Measurements from ENCODE around the gene CD180.
"Not testable (repeated sequence)": the region's sequence is repeated elsewhere in the genome, so short reads cannot be mapped to it uniquely, and the experiment has no call there.

CD180 gene

DNA sequence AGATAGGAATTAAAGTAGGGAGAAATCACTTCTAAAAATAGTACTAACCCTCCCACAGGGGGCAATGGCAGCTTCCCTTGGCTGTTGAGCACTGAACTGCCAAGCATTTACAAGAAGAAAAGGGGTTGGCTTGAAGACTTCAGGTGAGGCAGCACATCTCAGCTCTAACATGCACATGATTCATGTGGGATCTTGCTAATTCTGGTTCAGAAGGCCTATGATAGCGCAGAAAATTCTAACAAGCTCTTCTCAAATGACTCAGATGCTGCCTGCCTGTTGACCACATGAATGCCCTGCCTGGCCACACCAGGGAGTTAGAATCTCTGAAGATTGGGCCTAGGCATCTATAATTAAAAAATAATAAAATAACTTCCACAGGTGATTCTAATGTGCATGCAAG lies 22.6 kb downstream of the CD180 start:
- no peak overlapping the region for H3K27ac ChIP-seq (ENCODE audit: poor library complexity, severe bottlenecking)
- H3K36me3 ChIP-seq (ENCODE audit: low read depth) = 0 out of 2 replicates have a peak, but pooled peaks cover 4% of the 10 kb centered on the region
- TF ChIP-seq, protein P1, sequence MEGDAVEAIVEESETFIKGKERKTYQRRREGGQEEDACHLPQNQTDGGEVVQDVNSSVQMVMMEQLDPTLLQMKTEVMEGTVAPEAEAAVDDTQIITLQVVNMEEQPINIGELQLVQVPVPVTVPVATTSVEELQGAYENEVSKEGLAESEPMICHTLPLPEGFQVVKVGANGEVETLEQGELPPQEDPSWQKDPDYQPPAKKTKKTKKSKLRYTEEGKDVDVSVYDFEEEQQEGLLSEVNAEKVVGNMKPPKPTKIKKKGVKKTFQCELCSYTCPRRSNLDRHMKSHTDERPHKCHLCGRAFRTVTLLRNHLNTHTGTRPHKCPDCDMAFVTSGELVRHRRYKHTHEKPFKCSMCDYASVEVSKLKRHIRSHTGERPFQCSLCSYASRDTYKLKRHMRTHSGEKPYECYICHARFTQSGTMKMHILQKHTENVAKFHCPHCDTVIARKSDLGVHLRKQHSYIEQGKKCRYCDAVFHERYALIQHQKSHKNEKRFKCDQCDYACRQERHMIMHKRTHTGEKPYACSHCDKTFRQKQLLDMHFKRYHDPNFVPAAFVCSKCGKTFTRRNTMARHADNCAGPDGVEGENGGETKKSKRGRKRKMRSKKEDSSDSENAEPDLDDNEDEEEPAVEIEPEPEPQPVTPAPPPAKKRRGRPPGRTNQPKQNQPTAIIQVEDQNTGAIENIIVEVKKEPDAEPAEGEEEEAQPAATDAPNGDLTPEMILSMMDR (IDR thresholded peaks at IDR 0.05; ENCODE audit: poor library complexity, severe bottlenecking) = no peak
- no peaks in the 10 kb centered on the region for H3K9me3 ChIP-seq (ENCODE audit: severe bottlenecking)
- no peak overlapping the region for H3K4me3 ChIP-seq (ENCODE audit: severe bottlenecking)
- DNase-seq (ENCODE audit: low spot score) (no peak), ATAC-seq (ENCODE audit: low read depth) (peak; percentile 41; the same call in 1 of the 3 replicates)
- no peaks in the 10 kb centered on the region for H3K27me3 ChIP-seq (ENCODE audit: insufficient read depth, poor library complexity, severe bottlenecking)
- no peaks in the 10 kb centered on the region for H3K4me1 ChIP-seq (ENCODE audit: insufficient read depth, poor library complexity, severe bottlenecking)

DNA sequence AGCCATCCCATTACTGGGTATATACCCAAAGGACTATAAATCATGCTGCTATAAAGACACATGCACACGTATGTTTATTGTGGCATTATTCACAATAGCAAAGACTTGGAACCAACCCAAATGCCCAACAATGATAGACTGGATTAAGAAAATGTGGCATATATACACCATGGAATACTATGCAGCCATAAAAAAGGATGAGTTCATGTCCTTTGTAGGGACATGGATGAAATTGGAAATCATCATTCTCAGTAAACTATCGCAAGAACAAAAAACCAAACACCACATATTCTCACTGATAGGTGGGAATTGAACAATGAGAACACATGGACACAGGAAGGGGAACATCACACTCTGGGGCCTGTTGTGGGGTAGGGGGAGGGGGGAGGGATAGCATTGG lies 23.2 kb downstream of the CD180 start:
- H3K4me1 ChIP-seq (ENCODE audit: insufficient read depth, poor library complexity, severe bottlenecking); ATAC-seq (ENCODE audit: low read depth); H3K9me3 ChIP-seq (ENCODE audit: severe bottlenecking); H3K27ac ChIP-seq (ENCODE audit: poor library complexity, severe bottlenecking); H3K4me3 ChIP-seq (ENCODE audit: severe bottlenecking); H3K27me3 ChIP-seq (ENCODE audit: insufficient read depth, poor library complexity, severe bottlenecking); H3K36me3 ChIP-seq (ENCODE audit: low read depth); DNase-seq (ENCODE audit: low spot score): not testable (repeated sequence)

DNA sequence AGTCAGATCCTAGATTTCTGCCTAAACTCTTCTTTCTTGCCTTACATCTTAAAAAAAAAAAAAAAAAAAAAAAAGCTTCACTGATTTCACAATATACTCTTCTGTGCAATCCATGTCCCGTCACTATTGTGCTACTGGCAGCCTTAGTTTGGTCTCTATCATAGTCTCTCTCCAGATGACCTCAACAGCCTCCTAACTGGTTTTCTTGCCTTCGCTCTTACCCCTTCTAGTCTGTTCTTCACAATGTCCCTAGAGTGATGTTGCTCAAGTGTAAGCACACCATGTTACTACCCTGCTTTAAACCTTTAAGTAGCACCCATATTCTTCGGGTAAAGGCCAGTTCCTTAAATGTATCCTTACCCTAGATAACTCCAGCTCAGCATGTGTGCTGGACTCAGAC lies 25.8 kb downstream of the CD180 start:
- Histone ChIP-seq H3K27ac (ENCODE audit: poor library complexity, severe bottlenecking) (no peak overlapping the region), H3K4me3 (ENCODE audit: severe bottlenecking) (no peak overlapping the region), H3K4me1 (ENCODE audit: insufficient read depth, poor library complexity, severe bottlenecking) (peaks cover 2% of the 10 kb centered on the region), H3K9me3 (ENCODE audit: severe bottlenecking) (no peaks in the 10 kb centered on the region), H3K36me3 (ENCODE audit: low read depth) (peaks cover 11% of the 10 kb centered on the region; the same call in 1 of the 2 replicates), H3K27me3 (ENCODE audit: insufficient read depth, poor library complexity, severe bottlenecking) (no peaks in the 10 kb centered on the region)
- DNase-seq (ENCODE audit: low spot score) (no peak), ATAC-seq (ENCODE audit: low read depth) (no peak)
- TF ChIP-seq, protein P1 (IDR thresholded peaks at IDR 0.05; ENCODE audit: poor library complexity, severe bottlenecking) = no peak

DNA sequence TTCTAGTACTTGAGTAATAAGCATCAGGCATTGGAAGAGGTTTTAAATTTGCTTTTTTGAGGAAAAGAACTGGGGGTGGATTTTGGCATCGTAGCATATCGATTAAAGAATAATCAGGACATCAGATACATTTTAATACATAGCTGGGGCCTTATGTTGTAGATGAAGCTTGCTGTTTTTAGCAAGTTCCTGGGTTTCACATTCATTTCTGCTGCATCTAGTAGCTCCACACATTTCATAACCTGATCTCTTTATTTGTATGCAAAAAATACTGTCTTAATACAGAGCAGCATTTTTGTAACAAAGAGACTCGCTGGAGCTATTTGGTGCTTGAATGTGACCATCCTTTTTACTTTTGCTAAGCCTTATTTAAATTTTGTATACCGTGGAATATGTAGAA lies 28.5 kb downstream of the CD180 start:
- H3K27me3 ChIP-seq (ENCODE audit: insufficient read depth, poor library complexity, severe bottlenecking) = no peaks in the 10 kb centered on the region
- ATAC-seq (ENCODE audit: low read depth) = no peak
- H3K36me3 ChIP-seq (ENCODE audit: low read depth) = peaks cover 15% of the 10 kb centered on the region; the same call in 1 of the 2 replicates
- DNase-seq (ENCODE audit: low spot score) = no peak
- peaks cover 2% of the 10 kb centered on the region for H3K4me1 ChIP-seq (ENCODE audit: insufficient read depth, poor library complexity, severe bottlenecking)
- H3K9me3 ChIP-seq (ENCODE audit: severe bottlenecking) = no peaks in the 10 kb centered on the region
- no peak overlapping the region for H3K27ac ChIP-seq (ENCODE audit: poor library complexity, severe bottlenecking)
- no peak overlapping the region for H3K4me3 ChIP-seq (ENCODE audit: severe bottlenecking)
- TF ChIP-seq, protein P1 (IDR thresholded peaks at IDR 0.05; ENCODE audit: poor library complexity, severe bottlenecking) = no peak

DNA sequence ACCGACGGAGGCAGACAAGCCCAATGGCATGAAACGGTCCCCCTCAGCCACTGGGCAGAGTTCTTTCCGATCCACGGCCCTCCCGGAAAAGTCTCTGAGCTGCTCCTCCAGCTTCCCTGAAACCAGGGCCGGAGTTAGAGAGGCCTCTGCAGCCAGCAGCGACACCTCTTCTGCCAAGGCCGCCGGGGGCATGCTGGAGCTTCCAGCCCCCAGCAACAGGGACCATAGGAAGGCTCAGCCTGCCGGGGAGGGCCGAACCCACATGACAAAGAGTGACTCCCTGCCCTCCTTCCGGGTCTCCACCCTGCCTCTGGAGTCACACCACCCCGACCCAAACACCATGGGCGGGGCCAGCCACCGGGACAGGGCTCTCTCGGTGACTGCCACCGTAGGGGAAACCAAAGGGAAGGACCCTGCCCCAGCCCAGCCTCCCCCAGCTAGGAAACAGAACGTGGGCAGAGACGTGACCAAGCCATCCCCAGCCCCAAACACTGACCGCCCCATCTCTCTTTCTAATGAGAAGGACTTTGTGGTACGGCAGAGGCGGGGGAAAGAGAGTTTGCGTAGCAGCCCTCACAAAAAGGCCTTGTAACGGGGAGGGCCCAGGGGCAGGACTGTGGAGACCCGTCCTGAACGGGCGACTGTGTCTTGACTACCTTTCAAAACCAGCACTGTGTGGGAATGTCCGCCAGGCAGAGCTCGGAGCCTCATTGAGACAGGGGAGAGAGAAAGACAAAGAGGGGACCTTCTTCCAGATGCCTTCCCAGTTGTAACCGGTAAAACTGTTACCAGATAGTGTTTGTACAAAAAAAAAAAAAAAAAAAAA lies 29.9 kb downstream of the CD180 start:
- peaks cover 2% of the 10 kb centered on the region for H3K4me1 ChIP-seq (ENCODE audit: insufficient read depth, poor library complexity, severe bottlenecking)
- H3K36me3 ChIP-seq (ENCODE audit: low read depth) = peaks cover 25% of the 10 kb centered on the region
- no peaks in the 10 kb centered on the region for H3K9me3 ChIP-seq (ENCODE audit: severe bottlenecking)
- peak overlapping the region; percentile 14 for H3K27ac ChIP-seq (ENCODE audit: poor library complexity, severe bottlenecking)
- TF ChIP-seq, protein P1 (IDR thresholded peaks at IDR 0.05; ENCODE audit: poor library complexity, severe bottlenecking) = peak; percentile 68
- DNase-seq (ENCODE audit: low spot score) (peak; percentile 64), ATAC-seq (ENCODE audit: low read depth) (peak; percentile 22)
- no peak overlapping the region for H3K4me3 ChIP-seq (ENCODE audit: severe bottlenecking)
- H3K27me3 ChIP-seq (ENCODE audit: insufficient read depth, poor library complexity, severe bottlenecking) = no peaks in the 10 kb centered on the region
